ENCODE data around the gene LARGE1. TPM values are rescaled to one million over a fixed set of nuclear protein-coding genes. Genes with fewer than 3 reads are reported as not detected.

Gene LARGE1
- total and polyA plus RNA-seq, 2 of the 8 experiments (the other 6 are each of a cell fraction or from before 2014, with no cell fraction given), result 43.7 to 83.0 TPM

DNA sequence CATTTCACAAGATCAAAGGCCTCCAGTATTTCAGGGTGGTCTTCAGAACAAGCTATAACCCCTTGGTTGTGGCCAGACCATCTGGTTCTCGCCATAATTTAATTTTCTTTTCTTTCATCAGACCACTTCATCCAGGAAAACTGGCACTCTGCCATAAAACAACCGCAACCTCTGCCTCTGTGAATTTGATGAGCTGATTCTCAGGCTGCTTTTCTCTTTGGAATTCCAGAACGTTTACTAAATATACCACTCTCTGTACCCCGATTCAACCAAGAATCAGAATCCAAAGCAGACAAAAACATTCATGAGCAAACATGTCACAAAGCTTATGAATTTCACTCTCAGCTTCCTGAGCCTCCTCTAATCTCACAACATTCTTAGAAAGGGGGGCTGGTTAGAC, 530.3 kb downstream of the LARGE1 start:
- Histone ChIP-seq H3K79me1 (ENCODE audit: low read depth, low read length) (no peaks in the 10 kb centered on the region; the same call in 1 of the 2 replicates), H3K18ac (ENCODE audit: extremely low read depth, low read length) (no peak overlapping the region), H3K27ac (ENCODE audit: low read depth, low read length) (no peak overlapping the region), H3K4me3 (ENCODE audit: extremely low read depth in 1 of 4, insufficient read depth in 2 of 4, low read depth in 3 of 4, low read length in 4 of 4) (no peak overlapping the region), H2BK20ac (ENCODE audit: low read length) (no peak overlapping the region), H3K79me2 (ENCODE audit: control insufficient read depth in 1 of 2, insufficient read depth in 2 of 2, low read length in 2 of 2) (no peaks in the 10 kb centered on the region), H2BK12ac (ENCODE audit: low read depth, low read length) (no peak overlapping the region), H4K8ac (ENCODE audit: extremely low read depth, insufficient read depth, low read length) (no peak overlapping the region), H2BK5ac (ENCODE audit: low read depth, low read length) (no peak overlapping the region), H2BK120ac (replicated peaks; ENCODE audit: low read depth, low read length) (no peak overlapping the region), H3K4ac (replicated peaks; ENCODE audit: insufficient read length, low read depth, low read length) (no peak overlapping the region), H3K36me3 (ENCODE audit: control insufficient read depth in 2 of 4, insufficient read depth in 4 of 4, low read length in 3 of 4) (no peaks in the 10 kb centered on the region), H2AFZ (ENCODE audit: low read length) (no peak overlapping the region), H3K27me3 (replicated peaks in 1 of 4; ENCODE audit: control insufficient read depth in 3 of 4, extremely low read depth in 1 of 4, insufficient read depth in 3 of 4, low read length in 3 of 4) (no peaks in the 10 kb centered on the region), H2BK15ac (ENCODE audit: low read length) (no peak overlapping the region), H4K20me1 (replicated peaks in 1 of 2; ENCODE audit: control insufficient read depth in 1 of 2, insufficient read depth in 2 of 2, low read length in 2 of 2) (peaks cover 0 to 2% of the 10 kb centered on the region in 2 experiments), H3K4me2 (ENCODE audit: insufficient read depth in 1 of 2, low read depth in 2 of 2, low read length in 2 of 2) (no peak overlapping the region), H4K5ac (ENCODE audit: insufficient read length, low read depth, low read length) (no peak overlapping the region), H3K9ac (replicated peaks in 1 of 4; ENCODE audit: extremely low read depth in 1 of 4, low read depth in 3 of 4, low read length in 3 of 4) (no peak overlapping the region), H3K23me2 (ENCODE audit: low read depth, low read length) (no peaks in the 10 kb centered on the region), H3K9me3 (ENCODE audit: insufficient read depth in 2 of 2, low read depth in 1 of 2, low read length in 1 of 2) (no peaks in the 10 kb centered on the region), H3K56ac (replicated peaks; ENCODE audit: insufficient read length, low read depth, low read length) (no peak overlapping the region), H4K91ac (replicated peaks; ENCODE audit: insufficient read length, low read length) (no peak overlapping the region), H2AK5ac (ENCODE audit: low read depth, low read length) (no peak overlapping the region), H3K14ac (ENCODE audit: insufficient read length) (no peak overlapping the region), H3K4me1 (replicated peaks in 1 of 4; ENCODE audit: control insufficient read depth in 3 of 4, insufficient read depth in 4 of 4, low read length in 3 of 4) (no peaks in the 10 kb centered on the region), H3K23ac (ENCODE audit: insufficient read length) (no peak overlapping the region)
- POLR2A ChIA-PET (ENCODE audit: partially characterized antibody), result no interaction called here
- FAIRE-seq, result no peak
- TF ChIP-seq KDM4A (IDR thresholded peaks at IDR 0.05; ENCODE audit: low read depth, low read length, severe bottlenecking) (no peak), POU5F1 (IDR thresholded peaks at IDR 0.05; ENCODE audit: low read depth, low read length) (no peak), SP2 (IDR thresholded peaks at IDR 0.05; ENCODE audit: low read length) (no peak), CTBP2 (IDR thresholded peaks at IDR 0.05; ENCODE audit: borderline replicate concordance, insufficient read depth, insufficient read length, low read length) (no peak), CBX5 (IDR thresholded peaks at IDR 0.05; ENCODE audit: low read depth, low read length) (no peak), YY1 (IDR thresholded peaks at IDR 0.05; ENCODE audit: low read depth, low read length) (no peak), KDM5A (IDR thresholded peaks at IDR 0.05; ENCODE audit: low read length) (no peak), SIRT6 (IDR thresholded peaks at IDR 0.05; ENCODE audit: low read length) (no peak)
- DNase-seq (ENCODE audit: low read depth in 1 of 2, low spot score in 2 of 2), result no peak
- CTCF ChIA-PET (ENCODE audit: partially characterized antibody), result interaction anchor here (0.9 kb wide), 1 partner anchor 11 kb away, joined by 3 read pairs; no protein-coding TSS in a partner anchor
- 91% methylated on average over 4 of the region's 4 CpGs; no CpG with 5 or more reads in 1 of the 2 experiments for WGBS, 2 experiments (ENCODE audit: extremely low coverage in 1 of 2, insufficient coverage in 1 of 2, insufficient read length in 1 of 2, insufficient replicate concordance in 2 of 2, low coverage in 1 of 2, low lambda C conversion rate in 2 of 2, missing lambda C conversion rate in 1 of 2)
